ENCODE results near the gene SRPX2. TPM values are rescaled to one million over a fixed set of nuclear protein-coding genes. Genes with fewer than 3 reads are reported as not detected.

SRPX2 gene
- total RNA-seq, 4 donors from 2014 or later, result 8.1 to 66.8 (median 11.2) TPM

GRCh38 chrX:100662796-100663195, 18.8 kb downstream of the SRPX2 start:
- H3K36me3 ChIP-seq, result no peaks in the 10 kb centered on the region
- DNase-seq, result no peak
- H3K4me1 ChIP-seq, result peaks cover 0 to 8% (median 1%) of the 10 kb centered on the region in 4 donors
- no peaks in the 10 kb centered on the region for H3K9me3 ChIP-seq
- H3K4me3 ChIP-seq, result no peak overlapping the region
- no peak overlapping the region for H3K27ac ChIP-seq
- no peaks in the 10 kb centered on the region for H3K27me3 ChIP-seq
- TF ChIP-seq POLR2A (IDR thresholded peaks at IDR 0.05), result no peak
- TF ChIP-seq, protein P1, sequence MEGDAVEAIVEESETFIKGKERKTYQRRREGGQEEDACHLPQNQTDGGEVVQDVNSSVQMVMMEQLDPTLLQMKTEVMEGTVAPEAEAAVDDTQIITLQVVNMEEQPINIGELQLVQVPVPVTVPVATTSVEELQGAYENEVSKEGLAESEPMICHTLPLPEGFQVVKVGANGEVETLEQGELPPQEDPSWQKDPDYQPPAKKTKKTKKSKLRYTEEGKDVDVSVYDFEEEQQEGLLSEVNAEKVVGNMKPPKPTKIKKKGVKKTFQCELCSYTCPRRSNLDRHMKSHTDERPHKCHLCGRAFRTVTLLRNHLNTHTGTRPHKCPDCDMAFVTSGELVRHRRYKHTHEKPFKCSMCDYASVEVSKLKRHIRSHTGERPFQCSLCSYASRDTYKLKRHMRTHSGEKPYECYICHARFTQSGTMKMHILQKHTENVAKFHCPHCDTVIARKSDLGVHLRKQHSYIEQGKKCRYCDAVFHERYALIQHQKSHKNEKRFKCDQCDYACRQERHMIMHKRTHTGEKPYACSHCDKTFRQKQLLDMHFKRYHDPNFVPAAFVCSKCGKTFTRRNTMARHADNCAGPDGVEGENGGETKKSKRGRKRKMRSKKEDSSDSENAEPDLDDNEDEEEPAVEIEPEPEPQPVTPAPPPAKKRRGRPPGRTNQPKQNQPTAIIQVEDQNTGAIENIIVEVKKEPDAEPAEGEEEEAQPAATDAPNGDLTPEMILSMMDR (IDR thresholded peaks at IDR 0.05), result no peak

DNA sequence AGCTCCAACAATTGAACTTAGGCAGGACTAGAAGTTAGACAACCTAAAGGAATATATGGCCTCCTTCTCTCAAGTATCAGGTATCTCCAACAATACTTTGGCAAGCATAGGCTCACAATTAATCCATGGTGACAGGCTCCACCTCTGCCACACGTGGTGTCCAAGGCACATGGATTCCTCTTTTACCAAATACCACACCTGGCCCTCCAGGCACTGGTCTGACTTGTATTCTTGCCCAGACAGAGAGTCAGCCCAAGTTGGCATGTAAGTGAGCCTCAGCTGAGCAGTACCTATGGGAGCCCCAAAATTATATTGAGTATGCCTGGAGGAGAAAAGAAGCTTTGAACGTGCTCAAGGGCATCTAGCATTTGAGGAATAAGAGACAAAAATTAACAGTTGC, 19.6 kb downstream of the SRPX2 start:
- Histone ChIP-seq H3K36me3 (no peaks in the 10 kb centered on the region), H3K4me3 (no peak overlapping the region), H3K4me1 (peaks cover 0 to 8% (median 1%) of the 10 kb centered on the region in 4 donors), H3K27me3 (no peaks in the 10 kb centered on the region), H3K9me3 (no peaks in the 10 kb centered on the region), H3K27ac (no peak overlapping the region)
- TF ChIP-seq POLR2A (IDR thresholded peaks at IDR 0.05), result no peak
- TF ChIP-seq, protein P1 (IDR thresholded peaks at IDR 0.05), result no peak
- no peak for DNase-seq

DNA sequence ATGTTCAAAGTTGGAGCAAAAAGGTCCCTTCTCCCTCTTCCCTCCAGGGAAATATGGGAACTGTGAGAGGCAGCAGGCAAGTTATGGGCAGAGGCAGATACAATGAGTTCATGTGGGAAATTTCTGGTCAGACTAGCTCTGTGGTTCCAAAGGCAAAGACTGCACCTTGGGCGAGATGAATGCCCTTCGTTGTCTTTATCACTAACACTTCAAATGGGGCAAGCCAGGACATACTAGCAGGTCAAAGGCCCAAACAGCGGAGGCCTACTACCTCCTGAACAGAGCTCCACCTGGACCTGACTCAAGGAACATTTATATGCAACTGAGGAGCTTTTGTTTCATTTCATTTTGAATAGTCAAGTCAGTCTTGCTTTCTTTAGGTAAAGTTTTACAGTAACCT, 29.0 kb downstream of the SRPX2 start:
- H3K4me3 ChIP-seq, result no peak overlapping the region
- H3K27ac ChIP-seq, result peak overlapping the region in 1 of 4 donors; percentile 52
- no peak for TF ChIP-seq POLR2A (IDR thresholded peaks at IDR 0.05)
- TF ChIP-seq, protein P1 (IDR thresholded peaks at IDR 0.05), result no peak
- no peaks in the 10 kb centered on the region for H3K27me3 ChIP-seq
- DNase-seq, result no peak
- no peaks in the 10 kb centered on the region for H3K9me3 ChIP-seq
- no peaks in the 10 kb centered on the region for H3K36me3 ChIP-seq
- no peaks in the 10 kb centered on the region for H3K4me1 ChIP-seq

GRCh38 chrX:100673397-100673953, 29.5 kb downstream of the SRPX2 start:
- no peak for DNase-seq
- no peaks in the 10 kb centered on the region for H3K36me3 ChIP-seq

DNA sequence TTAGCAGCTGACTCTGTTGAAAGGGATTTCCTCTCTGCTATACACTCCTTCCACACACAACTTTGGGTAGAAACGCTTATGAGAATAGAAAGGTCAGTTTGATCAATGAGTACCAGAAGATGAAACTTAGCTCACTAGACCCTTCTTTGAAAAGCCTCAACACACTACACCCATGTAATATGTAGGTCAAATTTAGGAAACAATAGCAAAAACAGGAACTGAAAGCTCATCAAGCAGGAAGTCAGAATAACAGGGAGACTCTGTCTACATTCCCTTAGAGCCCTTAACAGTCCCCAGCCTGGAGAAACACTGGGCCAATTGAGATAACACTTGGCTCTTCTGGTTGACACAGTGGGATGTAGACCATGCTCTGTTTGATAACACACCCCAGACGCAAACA, 30.7 kb downstream of the SRPX2 start:
- H3K9me3 ChIP-seq, result no peaks in the 10 kb centered on the region
- no peak overlapping the region for H3K27ac ChIP-seq
- no peak overlapping the region for H3K4me3 ChIP-seq
- TF ChIP-seq POLR2A (IDR thresholded peaks at IDR 0.05), result no peak
- TF ChIP-seq, protein P1 (IDR thresholded peaks at IDR 0.05), result no peak
- H3K4me1 ChIP-seq, result no peaks in the 10 kb centered on the region
- DNase-seq, result no peak
- no peaks in the 10 kb centered on the region for H3K27me3 ChIP-seq
- H3K36me3 ChIP-seq, result no peaks in the 10 kb centered on the region

More at GRCh38 chrX:100673397-100673953, 29.5 kb downstream of the SRPX2 start:
- Histone ChIP-seq H3K4me1 (no peaks in the 10 kb centered on the region), H3K4me3 (no peak overlapping the region), H3K27me3 (no peaks in the 10 kb centered on the region), H3K9me3 (no peaks in the 10 kb centered on the region), H3K27ac (peak overlapping the region in 1 of 4 donors; percentile 52)
- no peak for TF ChIP-seq POLR2A (IDR thresholded peaks at IDR 0.05)
- TF ChIP-seq, protein P1 (IDR thresholded peaks at IDR 0.05), result no peak

Data from Peyer's patch (tissue), 4 donors.